Activated naive CD8-positive, alpha-beta T cell treated with anti-CD3 and anti-CD28 coated beads, Interleukin-2, amount 10 ng/mL, durations not matched to agents 7 days and 5 days (primary cell): ENCODE results near the gene MTRFR. TPM values are rescaled to one million over a fixed set of nuclear protein-coding genes. Genes with fewer than 3 reads are reported as not detected.

Experiments
- ATAC-seq: fragments of 150-1000 bp; cut with Tn5 transposase; one replicate; pipeline ENCODE4 v1.10.0; 2021; ENCODE audit warnings: low read depth, moderate library complexity
- POLR2A ChIA-PET: fragments of 350-600 bp; sonication (Branson Sonifier 250); formaldehyde crosslinking; loops from one replicate; lab custom pipeline; 2021; ENCODE audit warnings: antibody characterized with exemption; lab: Charles Lee
- DNase-seq: peaks from one replicate; pipeline ENCODE4 v3.0.0; 2021
- H3K27ac Mint-ChIP-seq: one replicate; pipeline ENCODE4 v1.8.0; 2022; ENCODE audit warnings: mild to moderate bottlenecking, mixed read lengths
- H3K27me3 Mint-ChIP-seq: one replicate; pipeline ENCODE4 v1.8.0; 2022; ENCODE audit warnings: mild to moderate bottlenecking, moderate library complexity, mixed read lengths
- H3K36me3 Mint-ChIP-seq: one replicate; pipeline ENCODE4 v1.8.0; 2021; ENCODE audit warnings: mild to moderate bottlenecking, mixed read lengths
- H3K4me1 Mint-ChIP-seq: one replicate; pipeline ENCODE4 v1.8.0; 2021; ENCODE audit warnings: mixed read lengths
- H3K4me3 Mint-ChIP-seq: one replicate; pipeline ENCODE4 v1.8.0; 2022; ENCODE audit warnings: mild to moderate bottlenecking, moderate library complexity, mixed read lengths
- H3K9me3 Mint-ChIP-seq: one replicate; pipeline ENCODE4 v1.8.0; 2021; ENCODE audit warnings: mixed read lengths
- total RNA-seq, 2 experiments: library from RNA; stranded (reverse); gene quantifications; one replicate each; pipeline ENCODE4 v1.2.3, GENCODE V29; 2021

The MTRFR gene
- total RNA-seq, 2 experiments from 2014 or later: 41.2 to 42.1 TPM

GRCh38 chr12:123267991-123268843 is 35.0 kb downstream of the MTRFR start:
- peaks cover 27% of the 10 kb centered on the region for H3K4me1 Mint-ChIP-seq
- ATAC-seq: no peak
- no peaks in the 10 kb centered on the region for H3K27me3 Mint-ChIP-seq
- H3K27ac Mint-ChIP-seq: peak overlapping the region; percentile 86
- POLR2A ChIA-PET: interaction anchor here (0.9 to 3.7 kb wide), 4 partner anchors 19 to 96 kb away, joined by 3 to 25 read pairs (median 4); partner anchors contain the start of genes MPHOSPH9, MTRFR and SBNO1
- H3K9me3 Mint-ChIP-seq: no peaks in the 10 kb centered on the region
- peak; percentile 39 for DNase-seq
- H3K4me3 Mint-ChIP-seq: peak overlapping the region; percentile 36
- peaks cover 2% of the 10 kb centered on the region for H3K36me3 Mint-ChIP-seq

GRCh38 chr12:123268850-123269249 is 35.6 kb downstream of the MTRFR start:
- peak; percentile 35 for DNase-seq
- Mint-ChIP-seq H3K27ac (peak overlapping the region; percentile 86), H3K9me3 (no peaks in the 10 kb centered on the region), H3K27me3 (no peaks in the 10 kb centered on the region), H3K36me3 (peaks cover 2% of the 10 kb centered on the region), H3K4me1 (peaks cover 25% of the 10 kb centered on the region), H3K4me3 (peak overlapping the region; percentile 67)
- POLR2A ChIA-PET: interaction anchor here (0.9 to 3.7 kb wide), 6 partner anchors 20 to 333 kb away, joined by 3 to 29 read pairs (median 5); partner anchors contain the start of genes DDX55, MPHOSPH9, MTRFR and SBNO1
- ATAC-seq: no peak

- ATAC-seq (peak; percentile 25), DNase-seq (peak; percentile 70)
- POLR2A ChIA-PET: interaction anchor here (0.7 to 3.7 kb wide), 9 partner anchors 21 to 742 kb away, joined by 3 to 29 read pairs (median 4); partner anchors contain the start of genes ATP6V0A2, DDX55, KNTC1 and MPHOSPH9
- H3K9me3 Mint-ChIP-seq: no peaks in the 10 kb centered on the region
- no peaks in the 10 kb centered on the region for H3K27me3 Mint-ChIP-seq
- peak overlapping the region; percentile 89 for H3K4me3 Mint-ChIP-seq
- peaks cover 1% of the 10 kb centered on the region for H3K36me3 Mint-ChIP-seq
- peak overlapping the region; percentile 86 for H3K27ac Mint-ChIP-seq
- peaks cover 25% of the 10 kb centered on the region for H3K4me1 Mint-ChIP-seq
Observed at GRCh38 chr12:123269395-123269892, 36.2 kb downstream of the MTRFR start.

DNA sequence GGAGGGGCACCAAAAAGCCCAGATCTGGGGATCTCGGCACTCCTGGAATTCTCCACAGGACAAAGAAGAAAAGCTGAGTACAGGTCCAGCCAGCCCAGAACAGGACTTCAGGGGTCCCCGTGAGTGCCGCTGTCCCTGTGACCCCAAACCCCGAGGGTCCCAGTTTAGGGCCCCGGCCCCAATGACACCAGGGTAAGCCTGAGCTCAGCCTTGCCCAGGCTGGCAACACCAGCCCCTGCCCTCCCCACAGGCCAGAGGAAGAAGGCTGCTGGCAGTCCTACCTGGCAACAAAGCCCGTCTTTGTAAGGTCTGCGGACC is 36.6 kb downstream of the MTRFR start:
- Mint-ChIP-seq H3K4me1 (peaks cover 23% of the 10 kb centered on the region), H3K9me3 (no peaks in the 10 kb centered on the region), H3K4me3 (peak overlapping the region; percentile 89), H3K36me3 (no peaks in the 10 kb centered on the region), H3K27ac (peak overlapping the region; percentile 86), H3K27me3 (no peaks in the 10 kb centered on the region)
- no peak for ATAC-seq
- no peak for DNase-seq
- POLR2A ChIA-PET: interaction anchor here (0.7 to 3.7 kb wide), 10 partner anchors 21 to 743 kb away, joined by 3 to 29 read pairs (median 4); partner anchors contain the start of genes ATP6V0A2, DDX55, KNTC1 and MPHOSPH9

- Mint-ChIP-seq H3K9me3 (no peaks in the 10 kb centered on the region), H3K4me1 (peaks cover 23% of the 10 kb centered on the region), H3K27ac (peak overlapping the region; percentile 86), H3K27me3 (no peaks in the 10 kb centered on the region), H3K36me3 (no peaks in the 10 kb centered on the region), H3K4me3 (peak overlapping the region; percentile 89)
- DNase-seq (peak; percentile 58), ATAC-seq (peak; percentile 10)
- POLR2A ChIA-PET: interaction anchor here (0.8 to 3.7 kb wide), 7 partner anchors 30 to 442 kb away, joined by 3 to 29 read pairs (median 3); partner anchors contain the start of genes ATP6V0A2, MPHOSPH9, MTRFR and SBNO1
Observed at GRCh38 chr12:123270214-123271000, 37.2 kb downstream of the MTRFR start.

DNA sequence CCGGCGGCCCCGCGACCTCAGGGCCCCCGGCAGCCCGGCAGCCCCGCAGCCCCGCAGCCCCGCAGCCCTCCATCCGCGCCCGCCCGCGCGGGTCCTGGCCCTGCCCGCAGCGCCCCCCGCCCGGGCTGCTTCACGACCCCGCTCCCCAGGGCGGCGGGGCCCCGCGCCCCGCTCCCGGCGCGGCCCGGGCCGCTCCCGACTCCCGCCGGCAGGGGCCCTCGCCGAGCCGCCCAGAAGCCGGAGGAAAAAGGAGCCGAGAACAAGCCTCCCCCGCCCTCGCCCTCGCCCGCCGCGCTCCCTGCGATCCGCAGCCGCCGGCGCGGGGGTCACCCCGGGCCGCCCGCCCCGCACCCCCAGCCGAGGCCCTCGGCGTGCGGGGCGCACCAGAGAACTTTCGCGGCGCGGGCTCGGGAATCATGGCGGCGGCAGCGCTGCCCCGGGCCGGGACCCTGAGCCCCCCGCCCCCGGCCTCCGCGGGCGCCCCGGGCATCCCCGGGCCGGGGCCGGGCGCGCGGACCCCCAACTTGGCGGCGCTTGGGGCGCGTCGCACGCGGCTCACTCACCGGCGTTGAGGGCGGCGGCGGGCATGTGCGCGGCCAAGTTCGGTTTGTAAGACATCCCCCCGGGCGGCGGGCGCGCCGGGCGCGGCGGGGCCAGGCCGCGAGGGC is 37.9 kb downstream of the MTRFR start:
- H3K9me3 Mint-ChIP-seq: no peaks in the 10 kb centered on the region
- peaks cover 23% of the 10 kb centered on the region for H3K4me1 Mint-ChIP-seq
- no peak overlapping the region for H3K27ac Mint-ChIP-seq
- no peak overlapping the region for H3K4me3 Mint-ChIP-seq
- DNase-seq: peak; percentile 86
- H3K36me3 Mint-ChIP-seq: no peaks in the 10 kb centered on the region
- POLR2A ChIA-PET: interaction anchor here (0.9 to 3.7 kb wide), 5 partner anchors 31 to 311 kb away, joined by 3 to 29 read pairs (median 7); partner anchors contain the start of genes MPHOSPH9, MTRFR and SBNO1
- peak; percentile 64 for ATAC-seq
- H3K27me3 Mint-ChIP-seq: no peaks in the 10 kb centered on the region

DNA sequence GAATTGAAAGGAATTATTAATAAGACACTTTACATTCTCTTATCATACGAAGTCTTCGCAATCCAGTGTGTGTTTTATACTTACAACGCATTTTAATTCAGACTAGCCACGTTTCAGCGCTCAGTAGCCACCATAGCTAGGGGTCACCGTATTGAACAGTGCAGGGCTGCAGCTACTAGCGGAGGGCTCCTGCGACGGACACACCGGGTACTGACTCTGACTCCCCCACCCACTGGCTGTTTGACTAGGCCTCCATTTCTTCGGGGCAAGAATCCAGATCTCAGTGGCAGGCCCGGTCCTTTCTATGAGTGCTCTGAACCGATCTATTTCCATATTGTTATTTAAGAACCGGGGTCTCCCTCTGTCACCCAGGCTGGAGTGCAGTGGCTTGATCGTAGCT is 39.9 kb downstream of the MTRFR start:
- no peak overlapping the region for H3K27ac Mint-ChIP-seq
- H3K4me1 Mint-ChIP-seq: peaks cover 24% of the 10 kb centered on the region
- DNase-seq (no peak), ATAC-seq (no peak)
- H3K9me3 Mint-ChIP-seq: no peaks in the 10 kb centered on the region
- peak overlapping the region; percentile 27 for H3K4me3 Mint-ChIP-seq
- no peaks in the 10 kb centered on the region for H3K36me3 Mint-ChIP-seq
- H3K27me3 Mint-ChIP-seq: no peaks in the 10 kb centered on the region
- POLR2A ChIA-PET: interaction anchor here (1.1 kb wide), 1 partner anchor 317 kb away, joined by 3 read pairs; no protein-coding TSS in a partner anchor

DNA sequence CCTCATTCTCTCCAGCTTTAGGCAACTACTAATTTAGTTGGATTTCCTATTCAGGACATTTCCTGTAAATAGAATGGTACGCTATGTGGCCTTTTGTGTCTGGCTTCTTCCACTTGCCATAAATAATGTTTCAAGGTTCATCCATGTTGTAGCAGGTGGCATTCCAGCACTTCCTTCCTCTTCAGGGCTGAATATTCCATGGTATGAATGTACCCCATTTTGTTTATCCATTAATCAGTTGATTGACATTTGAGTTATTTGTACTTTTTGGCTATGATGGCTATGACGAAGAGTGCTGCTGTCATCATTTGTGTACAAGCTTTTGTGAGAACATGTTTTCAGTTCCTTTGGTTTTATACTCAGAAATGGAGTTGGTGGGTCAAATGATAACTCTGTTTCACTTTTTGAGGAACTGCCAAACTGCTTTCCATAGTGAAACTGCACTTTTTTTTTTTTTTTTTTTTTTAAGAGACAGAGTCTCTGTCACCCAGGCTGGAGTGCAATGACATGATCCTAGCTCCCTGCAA is 44.9 kb downstream of the MTRFR start:
- Mint-ChIP-seq H3K4me3 (no peak overlapping the region), H3K27ac (no peak overlapping the region), H3K36me3 (no peaks in the 10 kb centered on the region), H3K4me1 (peaks cover 6% of the 10 kb centered on the region), H3K9me3 (no peaks in the 10 kb centered on the region), H3K27me3 (no peaks in the 10 kb centered on the region)
- no peak for DNase-seq
- ATAC-seq: peak; percentile 45
- POLR2A ChIA-PET: interaction anchor here (0.6 to 0.7 kb wide), 3 partner anchors 87 to 356 kb away, joined by 3 to 6 read pairs (median 5); partner anchors contain the start of gene SBNO1

- H3K27ac Mint-ChIP-seq: no peak overlapping the region
- ATAC-seq: no peak
- no peak for DNase-seq
- no peaks in the 10 kb centered on the region for H3K36me3 Mint-ChIP-seq
- no peak overlapping the region for H3K4me3 Mint-ChIP-seq
- peaks cover 6% of the 10 kb centered on the region for H3K4me1 Mint-ChIP-seq
- POLR2A ChIA-PET: no interaction called here
- H3K27me3 Mint-ChIP-seq: no peaks in the 10 kb centered on the region
- no peaks in the 10 kb centered on the region for H3K9me3 Mint-ChIP-seq
Observed at GRCh38 chr12:123280971-123281370, 47.7 kb downstream of the MTRFR start.

GRCh38 chr12:123282111-123282510 is 48.9 kb downstream of the MTRFR start:
- ATAC-seq: no peak
- H3K4me3 Mint-ChIP-seq: no peak overlapping the region
- POLR2A ChIA-PET: no interaction called here
- H3K4me1 Mint-ChIP-seq: peaks cover 6% of the 10 kb centered on the region
- no peaks in the 10 kb centered on the region for H3K36me3 Mint-ChIP-seq
- H3K27ac Mint-ChIP-seq: no peak overlapping the region
- H3K27me3 Mint-ChIP-seq: no peaks in the 10 kb centered on the region
- DNase-seq: no peak
- H3K9me3 Mint-ChIP-seq: no peaks in the 10 kb centered on the region

DNA sequence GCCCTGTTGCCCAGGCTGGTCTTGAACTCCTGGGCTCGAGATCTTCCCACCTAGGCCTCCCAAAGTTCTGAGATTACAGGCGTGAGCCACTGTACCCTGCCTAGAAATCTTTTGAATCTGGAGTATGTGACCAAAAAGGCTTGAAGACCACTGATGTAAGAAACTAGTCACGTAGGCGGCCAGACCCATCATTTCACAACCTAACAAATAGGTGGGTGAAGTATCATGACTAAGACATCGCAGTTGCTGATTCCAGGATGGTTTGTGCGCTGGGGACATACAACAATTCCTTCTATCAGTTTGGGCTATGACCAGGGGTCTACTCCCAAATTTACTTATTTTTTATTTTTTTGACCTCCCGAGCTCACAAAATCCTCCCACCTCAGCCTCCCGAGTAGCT is 50.2 kb downstream of the MTRFR start:
- Mint-ChIP-seq H3K27ac (no peak overlapping the region), H3K4me1 (peaks cover under 1% of the 10 kb centered on the region), H3K27me3 (no peaks in the 10 kb centered on the region), H3K9me3 (no peaks in the 10 kb centered on the region), H3K4me3 (no peak overlapping the region), H3K36me3 (no peaks in the 10 kb centered on the region)
- DNase-seq (peak; percentile 2), ATAC-seq (no peak)
- POLR2A ChIA-PET: no interaction called here

DNA sequence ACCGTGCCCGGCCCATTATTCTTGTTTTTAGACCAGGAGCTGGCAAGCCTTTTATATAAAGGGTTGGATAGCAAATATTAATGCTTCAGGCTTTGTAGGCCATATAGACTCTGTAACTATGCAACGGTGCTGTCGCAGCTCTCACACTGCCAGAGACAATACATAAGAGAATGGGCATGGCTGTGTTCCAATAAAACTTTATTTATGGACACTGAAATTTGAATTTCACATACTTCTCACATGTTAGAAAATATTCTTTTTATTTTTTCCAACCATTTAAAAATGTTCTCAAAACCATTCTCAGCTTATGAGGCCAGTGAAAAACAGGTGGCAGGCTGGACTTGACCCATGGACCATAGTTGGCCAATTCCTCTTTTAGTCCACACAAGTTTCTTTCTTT is 51.4 kb downstream of the MTRFR start:
- Mint-ChIP-seq H3K27ac (no peak overlapping the region), H3K36me3 (peaks cover 4% of the 10 kb centered on the region), H3K9me3 (no peaks in the 10 kb centered on the region), H3K4me3 (no peak overlapping the region), H3K4me1 (no peaks in the 10 kb centered on the region), H3K27me3 (no peaks in the 10 kb centered on the region)
- POLR2A ChIA-PET: interaction anchor here (0.7 kb wide), 1 partner anchor 54 kb away, joined by 3 read pairs; no protein-coding TSS in a partner anchor
- DNase-seq: no peak
- ATAC-seq: no peak
